ENCODE data around the gene SPACA6. TPM values are rescaled to one million over a fixed set of nuclear protein-coding genes. Genes with fewer than 3 reads are reported as not detected.
A peak's percentile ranks its signal among the peaks of the same experiment; 100 is the strongest.

Gene SPACA6
- total and polyA plus RNA-seq, 2 experiments from 2014 or later, result 7.7 to 8.0 TPM

- 13% methylated on average over 9 to 10 of the region's 10 CpGs for WGBS, 2 experiments (ENCODE audit: low coverage in 1 of 2, low lambda C conversion rate in 2 of 2, missing lambda C conversion rate in 2 of 2)
- in situ Hi-C loops (cut with MboI), result no loop called here
- peaks cover 8% of the 10 kb centered on the region; the same call in 1 of the 2 replicates for H3K27me3 ChIP-seq (replicated peaks; ENCODE audit: insufficient read depth)
These were observed 32.0 kb upstream of the SPACA6 start for GRCh38 chr19:51660975-51661600.

GRCh38 chr19:51663650-51664049 is 29.5 kb upstream of the SPACA6 start:
- in situ Hi-C loops (cut with MboI), result no loop called here
- peaks cover 2% of the 10 kb centered on the region; the same call in 1 of the 2 replicates for H3F3A ChIP-seq (ENCODE audit: insufficient read depth)
- no peaks in the 10 kb centered on the region for H3K79me2 ChIP-seq (ENCODE audit: insufficient read depth)
- DNase-seq, result no peak
- no peaks in the 10 kb centered on the region for H3K9me3 ChIP-seq (ENCODE audit: low read depth)
- no peak overlapping the region for H3K27ac ChIP-seq
- H3K9me2 ChIP-seq (ENCODE audit: insufficient read depth), result no peaks in the 10 kb centered on the region
- no peaks in the 10 kb centered on the region for H4K20me1 ChIP-seq (ENCODE audit: insufficient read depth)
- H3K4me2 ChIP-seq (ENCODE audit: unreplicated experiment), result no peak overlapping the region
- no peaks in the 10 kb centered on the region for H3K36me3 ChIP-seq (ENCODE audit: low read depth)
- WGBS, 2 experiments (ENCODE audit: low coverage in 1 of 2, low lambda C conversion rate in 2 of 2, missing lambda C conversion rate in 2 of 2), result 22 to 35% methylated on average over 3 of the region's 3 CpGs
- H3K27me3 ChIP-seq (replicated peaks; ENCODE audit: insufficient read depth), result peaks cover 8% of the 10 kb centered on the region; the same call in 1 of the 2 replicates
- no peak overlapping the region for H3K4me3 ChIP-seq
- no peaks in the 10 kb centered on the region for H3K4me1 ChIP-seq (ENCODE audit: insufficient read depth)
- H2AFZ ChIP-seq, result no peak overlapping the region
- TF ChIP-seq EZH2 (IDR thresholded peaks at IDR 0.05; ENCODE audit: insufficient read depth, poor library complexity, severe bottlenecking) (no peak), EZH2phosphoT487 (IDR thresholded peaks at IDR 0.05; ENCODE audit: insufficient read depth, low read depth) (no peak)
- H3K9ac ChIP-seq, result no peak overlapping the region

More at GRCh38 chr19:51660975-51661600, 32.0 kb upstream of the SPACA6 start:
- H3K9me2 ChIP-seq (ENCODE audit: insufficient read depth), result no peaks in the 10 kb centered on the region
- no peaks in the 10 kb centered on the region for H3K4me1 ChIP-seq (ENCODE audit: insufficient read depth)
- TF ChIP-seq EZH2phosphoT487 (IDR thresholded peaks at IDR 0.05; ENCODE audit: insufficient read depth, low read depth), result no peak
- TF ChIP-seq EZH2 (IDR thresholded peaks at IDR 0.05; ENCODE audit: insufficient read depth, poor library complexity, severe bottlenecking), result no peak
- H2AFZ ChIP-seq, result no peak overlapping the region
- no peak overlapping the region for H3K4me2 ChIP-seq (ENCODE audit: unreplicated experiment)
- H3K4me3 ChIP-seq, result no peak overlapping the region
- no peak overlapping the region for H3K27ac ChIP-seq
- H3F3A ChIP-seq (ENCODE audit: insufficient read depth), result no peaks in the 10 kb centered on the region
- H4K20me1 ChIP-seq (ENCODE audit: insufficient read depth), result no peaks in the 10 kb centered on the region
- no peaks in the 10 kb centered on the region for H3K9me3 ChIP-seq (ENCODE audit: low read depth)
- no peaks in the 10 kb centered on the region for H3K79me2 ChIP-seq (ENCODE audit: insufficient read depth)
- no peaks in the 10 kb centered on the region for H3K36me3 ChIP-seq (ENCODE audit: low read depth)
- H3K9ac ChIP-seq, result no peak overlapping the region
- DNase-seq, result peak; percentile 90

- no peaks in the 10 kb centered on the region for H3K9me2 ChIP-seq (ENCODE audit: insufficient read depth)
- H2AFZ ChIP-seq, result no peak overlapping the region
- no peak overlapping the region for H3K4me3 ChIP-seq
- no peak overlapping the region for H3K27ac ChIP-seq
- H3K79me2 ChIP-seq (ENCODE audit: insufficient read depth), result no peaks in the 10 kb centered on the region
- no peaks in the 10 kb centered on the region for H3K9me3 ChIP-seq (ENCODE audit: low read depth)
- H3K36me3 ChIP-seq (ENCODE audit: low read depth), result no peaks in the 10 kb centered on the region
- no peak overlapping the region for H3K9ac ChIP-seq
- peaks cover 6% of the 10 kb centered on the region; the same call in 1 of the 2 replicates for H3F3A ChIP-seq (ENCODE audit: insufficient read depth)
- 0 to 2% methylated on average over 1 of the region's 1 CpG for WGBS, 2 experiments (ENCODE audit: low coverage in 1 of 2, low lambda C conversion rate in 2 of 2, missing lambda C conversion rate in 2 of 2)
- in situ Hi-C loops (cut with MboI), result no loop called here
- no peak overlapping the region for H3K4me2 ChIP-seq (ENCODE audit: unreplicated experiment)
- no peak for TF ChIP-seq EZH2 (IDR thresholded peaks at IDR 0.05; ENCODE audit: insufficient read depth, poor library complexity, severe bottlenecking)
- no peaks in the 10 kb centered on the region for H4K20me1 ChIP-seq (ENCODE audit: insufficient read depth)
- H3K27me3 ChIP-seq (replicated peaks; ENCODE audit: insufficient read depth), result peaks cover 8% of the 10 kb centered on the region; the same call in 1 of the 2 replicates
- DNase-seq, result no peak
- no peaks in the 10 kb centered on the region for H3K4me1 ChIP-seq (ENCODE audit: insufficient read depth)
These were observed 29.0 kb upstream of the SPACA6 start for GRCh38 chr19:51664131-51664530.

GRCh38 chr19:51664997-51665396 is 28.1 kb upstream of the SPACA6 start:
- Histone ChIP-seq H3K9ac (no peak overlapping the region), H3K79me2 (ENCODE audit: insufficient read depth) (no peaks in the 10 kb centered on the region), H3K4me2 (ENCODE audit: unreplicated experiment) (no peak overlapping the region), H3K4me3 (no peak overlapping the region), H4K20me1 (ENCODE audit: insufficient read depth) (no peaks in the 10 kb centered on the region), H3K4me1 (ENCODE audit: insufficient read depth) (no peaks in the 10 kb centered on the region), H3K9me2 (ENCODE audit: insufficient read depth) (no peaks in the 10 kb centered on the region), H2AFZ (no peak overlapping the region), H3K9me3 (ENCODE audit: low read depth) (no peaks in the 10 kb centered on the region), H3K36me3 (ENCODE audit: low read depth) (no peaks in the 10 kb centered on the region), H3K27me3 (replicated peaks; ENCODE audit: insufficient read depth) (peaks cover 8% of the 10 kb centered on the region; the same call in 1 of the 2 replicates), H3F3A (ENCODE audit: insufficient read depth) (peaks cover 15% of the 10 kb centered on the region; the same call in 1 of the 2 replicates), H3K27ac (no peak overlapping the region)
- in situ Hi-C loops (cut with MboI), result no loop called here
- no peak for TF ChIP-seq EZH2phosphoT487 (IDR thresholded peaks at IDR 0.05; ENCODE audit: insufficient read depth, low read depth)
- no peak for TF ChIP-seq EZH2 (IDR thresholded peaks at IDR 0.05; ENCODE audit: insufficient read depth, poor library complexity, severe bottlenecking)
- WGBS, 2 experiments (ENCODE audit: low coverage in 1 of 2, low lambda C conversion rate in 2 of 2, missing lambda C conversion rate in 2 of 2), result 2% methylated on average over 3 of the region's 3 CpGs
- peak; percentile 61 for DNase-seq
